Neural progenitor cell (in vitro differentiated cells): ENCODE measurements around the gene FGG.

Experiments used
- EZH2 ChIP-seq: fragments of 200-600 bp; sonication (generic); IDR thresholded peaks from 2 replicates; pipeline ENCODE4 v1.6.1; 2017; ENCODE audit warnings: antibody characterized with exemption, mild to moderate bottlenecking, moderate library complexity
- TF ChIP-seq, protein P1 (sequence below): fragments of 200-600 bp; sonication (generic); IDR thresholded peaks from 2 replicates; pipeline ENCODE4 v1.5.1; 2017; ENCODE audit warnings: antibody characterized with exemption, mild to moderate bottlenecking

DNA sequence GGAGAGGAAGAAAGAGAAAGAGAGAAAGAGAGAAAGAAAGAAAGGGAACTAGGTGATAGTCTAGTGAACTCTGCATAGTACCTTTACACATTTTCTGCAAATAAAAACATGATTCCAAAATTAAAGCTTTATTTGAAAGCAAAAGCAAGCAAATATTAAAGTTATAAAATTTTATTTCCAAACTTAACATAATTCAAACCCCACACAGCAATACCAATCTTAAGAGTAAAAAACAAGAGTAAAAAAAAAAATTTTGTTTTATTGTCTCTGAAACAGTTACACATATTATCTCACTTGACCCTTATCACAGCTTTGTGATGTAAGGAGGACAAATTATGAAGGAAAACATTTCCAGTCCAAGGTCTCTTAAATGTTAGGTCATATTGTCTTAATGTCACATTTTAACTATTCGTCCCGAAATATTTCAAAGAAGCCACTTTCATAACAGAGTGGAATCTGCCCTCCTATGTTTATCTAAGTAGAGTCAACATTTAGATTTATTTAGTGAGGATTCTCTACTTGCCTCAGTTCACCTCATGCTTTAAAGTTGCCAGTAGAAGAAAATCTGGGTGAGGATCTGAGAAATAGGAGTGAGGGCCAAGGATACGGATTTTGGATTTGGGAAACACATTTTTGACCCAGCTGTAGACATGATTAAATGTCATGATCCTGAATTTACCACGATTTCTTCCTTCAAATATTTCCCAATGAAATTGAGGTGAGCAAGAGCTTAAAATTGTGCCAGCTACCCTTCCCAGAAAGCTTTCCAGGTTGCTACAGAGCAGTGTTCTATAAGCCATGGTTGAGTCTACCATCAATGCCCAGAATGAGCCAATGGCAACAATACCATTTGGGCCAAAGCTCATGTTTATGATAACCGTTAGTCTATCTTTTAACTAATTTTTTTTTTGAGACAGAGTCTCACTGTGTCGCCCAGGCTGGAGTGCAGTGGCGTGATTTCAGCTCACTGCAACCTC, 14.4 kb downstream of the FGG start:
- TF ChIP-seq, protein P1, sequence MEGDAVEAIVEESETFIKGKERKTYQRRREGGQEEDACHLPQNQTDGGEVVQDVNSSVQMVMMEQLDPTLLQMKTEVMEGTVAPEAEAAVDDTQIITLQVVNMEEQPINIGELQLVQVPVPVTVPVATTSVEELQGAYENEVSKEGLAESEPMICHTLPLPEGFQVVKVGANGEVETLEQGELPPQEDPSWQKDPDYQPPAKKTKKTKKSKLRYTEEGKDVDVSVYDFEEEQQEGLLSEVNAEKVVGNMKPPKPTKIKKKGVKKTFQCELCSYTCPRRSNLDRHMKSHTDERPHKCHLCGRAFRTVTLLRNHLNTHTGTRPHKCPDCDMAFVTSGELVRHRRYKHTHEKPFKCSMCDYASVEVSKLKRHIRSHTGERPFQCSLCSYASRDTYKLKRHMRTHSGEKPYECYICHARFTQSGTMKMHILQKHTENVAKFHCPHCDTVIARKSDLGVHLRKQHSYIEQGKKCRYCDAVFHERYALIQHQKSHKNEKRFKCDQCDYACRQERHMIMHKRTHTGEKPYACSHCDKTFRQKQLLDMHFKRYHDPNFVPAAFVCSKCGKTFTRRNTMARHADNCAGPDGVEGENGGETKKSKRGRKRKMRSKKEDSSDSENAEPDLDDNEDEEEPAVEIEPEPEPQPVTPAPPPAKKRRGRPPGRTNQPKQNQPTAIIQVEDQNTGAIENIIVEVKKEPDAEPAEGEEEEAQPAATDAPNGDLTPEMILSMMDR, result no peak
- no peak for TF ChIP-seq EZH2
